Ovary (tissue), 9 donors: ENCODE results near the gene PRR23E. TPM values are rescaled to one million over a fixed set of nuclear protein-coding genes. Genes with fewer than 3 reads are reported as not detected.

Experiments used
- DNase-seq, 5 donors: peaks; one replicate each; pipeline ENCODE4 v3.0.0-alpha.2; 2019 to 2020
- H3K27ac ChIP-seq, 2 donors: fragments of 200-600 bp; one replicate each; pipeline versions ENCODE4 v1.5.1 to v1.8.0; 2019 to 2022
- H3K27me3 ChIP-seq: fragments of 200-600 bp; one replicate; pipeline ENCODE4 v1.8.0; 2022
- H3K36me3 ChIP-seq: fragments of 200-600 bp; sonication (generic); one replicate; pipeline ENCODE4 v1.5.1; 2019
- H3K4me1 ChIP-seq: one replicate; pipeline ENCODE4 v1.8.1; 2013; ENCODE audit warnings: mild to moderate bottlenecking, moderate library complexity; ENCODE audit not compliant: insufficient read depth
- H3K4me3 ChIP-seq: fragments of 200-600 bp; sonication (generic); one replicate; pipeline ENCODE4 v1.5.1; 2017
- H3K9me3 ChIP-seq, 2 donors: fragments of 200-600 bp in 1 of 2; sonication (generic) in 1 of 2; one replicate each; pipeline versions ENCODE4 v1.5.1 to v1.8.1; 2013 to 2019; ENCODE audit warnings: mild to moderate bottlenecking in 1 of 2, moderate library complexity in 1 of 2
- CTCF ChIP-seq, 3 donors: fragments of 450-650 bp in 2 of 3; fragments of 200-600 bp in 1 of 3; IDR thresholded peaks; one replicate each; pipeline versions ENCODE4 v1.5.1 to v1.8.0; 2016 to 2022; ENCODE audit warnings: antibody characterized with exemption in 3 of 3, mild to moderate bottlenecking in 1 of 3
- EP300 ChIP-seq: sonication (generic); formaldehyde crosslinking; IDR thresholded peaks from one replicate; pipeline ENCODE4 v1.6.1; 2017; ENCODE audit warnings: antibody characterized with exemption
- POLR2A ChIP-seq: fragments of 450-650 bp; IDR thresholded peaks from one replicate; pipeline ENCODE4 v1.6.1; 2017; ENCODE audit warnings: antibody characterized with exemption, mild to moderate bottlenecking, moderate library complexity
- WGBS, 3 donors: extraction: QIAGEN DNeasy Blood & Tissue Kit in 1 of 3; methylation state at CpG; one replicate each; pipeline versions ENCODE4 v1.1.5 to v1.1.7; 2013 to 2017; 5-methylcytosine and 5-hydroxymethylcytosine counted together
- intact Hi-C, 4 donors: fragments of 100-400 bp; cut with DNase I; formaldehyde crosslinking; loops; one replicate each; pipeline versions ENCODE4 v1.11.0 to v1.15.1; 2022 to 2023
- polyA plus RNA-seq, 2 donors: library from polyadenylated mRNA; stranded (reverse); fragments of 200-250 nt in 1 of 2; fragments of 350-450 nt in 1 of 2; fragmentation: Illumina TruSeq in 1 of 2; extraction: RNeasy Lipid Tissue Mini Kit (QIAGEN cat#74804) in 1 of 2; gene quantifications; one replicate each; pipeline ENCODE4 v1.2.3, GENCODE V29; 2013 to 2014
- total RNA-seq, 7 donors: library from RNA; depleted of rRNA in 2 of 7; stranded (reverse); fragments of >200 nt in 2 of 7; fragmentation: NEBNext Ultra II Directional in 3 of 7; extraction: Animal tissue kit (Norgen Biotek cat#: 25700) in 3 of 7; gene quantifications; one replicate each; pipeline versions ENCODE4 v1.1.0 to v1.2.4, GENCODE V29; 2016 to 2023
- donor health status: DM: no; HTN: no; CAD: no; lungs with moderate emphysema.
- donor health status: DM: no; HTN: no; CAD: no.
- donor health status: Bipolar disorder and iron deficiency.
- donor health status: DM: yes; HTN: yes; CAD: no.
- donor health status: DM: no; HTN: no; CAD: no.
- donor health status: DM: yes; HTN: yes; CAD: no.

Gene PRR23E
- total and polyA plus RNA-seq, 9 donors, result 0.08 TPM; not detected in 8

GRCh38 chr3:127152684-127153505, 40.0 kb upstream of the PRR23E start:
- peak in 1 of 5 donors; percentile 11 for DNase-seq
- TF ChIP-seq POLR2A (no peak), EP300 (no peak), CTCF (IDR thresholded peaks at IDR 0.05) (no peak)
- Histone ChIP-seq H3K36me3 (no peaks in the 10 kb centered on the region), H3K27me3 (no peaks in the 10 kb centered on the region), H3K9me3 (no peaks in the 10 kb centered on the region), H3K4me3 (no peak overlapping the region), H3K27ac (no peak overlapping the region), H3K4me1 (no peaks in the 10 kb centered on the region)
- intact Hi-C loops, result no loop called here
- 78 to 86% (median 82%) methylated on average over 9 to 10 of the region's 10 CpGs for WGBS, 3 donors

GRCh38 chr3:127153506-127153815, 39.5 kb upstream of the PRR23E start:
- TF ChIP-seq EP300, result no peak
- TF ChIP-seq POLR2A, result no peak
- no peak for TF ChIP-seq CTCF (IDR thresholded peaks at IDR 0.05)
- peak in 1 of 5 donors; percentile 9 for DNase-seq
- 74 to 88% (median 84%) methylated on average over 5 of the region's 5 CpGs for WGBS, 3 donors
- no peaks in the 10 kb centered on the region for H3K27me3 ChIP-seq
- no peaks in the 10 kb centered on the region for H3K4me1 ChIP-seq
- intact Hi-C loops, result no loop called here
- no peak overlapping the region for H3K27ac ChIP-seq
- H3K36me3 ChIP-seq, result no peaks in the 10 kb centered on the region
- H3K4me3 ChIP-seq, result no peak overlapping the region
- no peaks in the 10 kb centered on the region for H3K9me3 ChIP-seq

GRCh38 chr3:127156338-127157050, 36.4 kb upstream of the PRR23E start:
- 45 to 56% (median 47%) methylated on average over 16 of the region's 16 CpGs for WGBS, 3 donors
- no peak overlapping the region for H3K4me3 ChIP-seq
- no peaks in the 10 kb centered on the region for H3K27me3 ChIP-seq
- no peaks in the 10 kb centered on the region for H3K36me3 ChIP-seq
- TF ChIP-seq POLR2A (no peak), CTCF (IDR thresholded peaks at IDR 0.05) (no peak), EP300 (no peak)
- no peak overlapping the region for H3K27ac ChIP-seq
- no peaks in the 10 kb centered on the region for H3K9me3 ChIP-seq
- DNase-seq, result peak in 1 of 5 donors; percentile 4
- intact Hi-C loops, result no loop called here
- H3K4me1 ChIP-seq, result no peaks in the 10 kb centered on the region

GRCh38 chr3:127157171-127157828, 35.6 kb upstream of the PRR23E start:
- Histone ChIP-seq H3K27ac (no peak overlapping the region), H3K27me3 (no peaks in the 10 kb centered on the region), H3K9me3 (no peaks in the 10 kb centered on the region), H3K36me3 (no peaks in the 10 kb centered on the region), H3K4me3 (no peak overlapping the region), H3K4me1 (no peaks in the 10 kb centered on the region)
- WGBS, 3 donors, result 13 to 23% (median 18%) methylated on average over 9 to 14 of the region's 14 CpGs
- DNase-seq, result peak in 1 of 5 donors; percentile 18
- no peak for TF ChIP-seq POLR2A
- intact Hi-C loops, result no loop called here
